ENCODE results near the gene BEGAIN.

BEGAIN gene

GRCh38 chr14:100543471-100544455 lies 43.5 kb downstream of the BEGAIN start:
- H3K4me3 ChIP-seq (ENCODE audit: low read length) = no peak overlapping the region
- H3K9me3 ChIP-seq (ENCODE audit: control insufficient read depth, insufficient read depth, low read length) = no peaks in the 10 kb centered on the region
- H3K9me2 ChIP-seq (replicated peaks; ENCODE audit: control insufficient read depth, low read length) = no peaks in the 10 kb centered on the region
- peaks cover 33% of the 10 kb centered on the region for H3K4me1 ChIP-seq (ENCODE audit: control insufficient read depth, low read length)
- H3K4me2 ChIP-seq (ENCODE audit: low read length) = no peak overlapping the region
- H3K27me3 ChIP-seq (ENCODE audit: control insufficient read depth, low read length) = no peaks in the 10 kb centered on the region
- no peak overlapping the region for H3K27ac ChIP-seq (ENCODE audit: low read depth, low read length)
- no peaks in the 10 kb centered on the region for H3K36me3 ChIP-seq (ENCODE audit: control insufficient read depth, low read length)
- 0 out of 2 replicates have a peak, but pooled peaks cover 5% of the 10 kb centered on the region for H3F3A ChIP-seq (ENCODE audit: control insufficient read depth, insufficient read depth)
- no peaks in the 10 kb centered on the region for H4K20me1 ChIP-seq (ENCODE audit: control insufficient read depth, insufficient read depth, low read depth, low read length)
- no peak for TF ChIP-seq EZH2phosphoT487 (IDR thresholded peaks at IDR 0.05; ENCODE audit: borderline replicate concordance, low read length)
- TF ChIP-seq, protein P1, sequence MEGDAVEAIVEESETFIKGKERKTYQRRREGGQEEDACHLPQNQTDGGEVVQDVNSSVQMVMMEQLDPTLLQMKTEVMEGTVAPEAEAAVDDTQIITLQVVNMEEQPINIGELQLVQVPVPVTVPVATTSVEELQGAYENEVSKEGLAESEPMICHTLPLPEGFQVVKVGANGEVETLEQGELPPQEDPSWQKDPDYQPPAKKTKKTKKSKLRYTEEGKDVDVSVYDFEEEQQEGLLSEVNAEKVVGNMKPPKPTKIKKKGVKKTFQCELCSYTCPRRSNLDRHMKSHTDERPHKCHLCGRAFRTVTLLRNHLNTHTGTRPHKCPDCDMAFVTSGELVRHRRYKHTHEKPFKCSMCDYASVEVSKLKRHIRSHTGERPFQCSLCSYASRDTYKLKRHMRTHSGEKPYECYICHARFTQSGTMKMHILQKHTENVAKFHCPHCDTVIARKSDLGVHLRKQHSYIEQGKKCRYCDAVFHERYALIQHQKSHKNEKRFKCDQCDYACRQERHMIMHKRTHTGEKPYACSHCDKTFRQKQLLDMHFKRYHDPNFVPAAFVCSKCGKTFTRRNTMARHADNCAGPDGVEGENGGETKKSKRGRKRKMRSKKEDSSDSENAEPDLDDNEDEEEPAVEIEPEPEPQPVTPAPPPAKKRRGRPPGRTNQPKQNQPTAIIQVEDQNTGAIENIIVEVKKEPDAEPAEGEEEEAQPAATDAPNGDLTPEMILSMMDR (IDR thresholded peaks at IDR 0.05; ENCODE audit: low read depth, low read length, poor library complexity, severe bottlenecking) = no peak
- H3K79me2 ChIP-seq (ENCODE audit: control insufficient read depth, low read length) = no peaks in the 10 kb centered on the region

DNA sequence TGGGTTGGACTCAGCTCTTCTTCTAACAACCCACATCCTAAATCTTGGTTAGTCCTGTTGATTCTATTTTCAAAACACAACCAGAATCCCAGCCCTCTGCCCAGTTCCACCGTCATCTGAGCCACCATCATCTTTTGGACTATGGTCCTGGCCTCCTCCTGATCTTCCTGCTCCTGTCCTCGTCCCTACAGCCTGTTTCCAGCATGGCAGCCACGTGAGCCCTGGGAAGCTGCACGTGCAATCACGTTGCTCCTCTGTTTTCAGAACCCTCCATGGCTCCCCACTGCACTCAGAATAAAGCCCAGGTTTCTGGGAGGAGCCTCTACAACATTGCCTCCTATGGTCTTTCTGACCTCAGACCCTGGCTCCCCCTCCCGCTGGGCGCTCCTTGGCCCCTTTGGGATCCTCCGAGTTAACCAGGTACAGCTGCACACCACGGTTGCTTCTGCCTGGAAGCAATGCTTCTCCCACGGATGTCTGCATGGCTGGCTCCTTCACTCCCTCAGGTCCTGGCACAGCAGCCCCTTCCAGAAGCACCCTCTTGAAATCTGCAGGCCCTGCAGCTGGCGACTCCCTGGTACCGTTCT lies 44.5 kb downstream of the BEGAIN start:
- no peak overlapping the region for H3K4me3 ChIP-seq (ENCODE audit: low read length)
- H3K4me1 ChIP-seq (ENCODE audit: control insufficient read depth, low read length) = peaks cover 25% of the 10 kb centered on the region
- TF ChIP-seq, protein P1 (IDR thresholded peaks at IDR 0.05; ENCODE audit: low read depth, low read length, poor library complexity, severe bottlenecking) = no peak
- no peak for TF ChIP-seq EZH2phosphoT487 (IDR thresholded peaks at IDR 0.05; ENCODE audit: borderline replicate concordance, low read length)
- no peaks in the 10 kb centered on the region for H3K79me2 ChIP-seq (ENCODE audit: control insufficient read depth, low read length)
- H4K20me1 ChIP-seq (ENCODE audit: control insufficient read depth, insufficient read depth, low read depth, low read length) = no peaks in the 10 kb centered on the region
- no peaks in the 10 kb centered on the region for H3K9me2 ChIP-seq (replicated peaks; ENCODE audit: control insufficient read depth, low read length)
- H3K36me3 ChIP-seq (ENCODE audit: control insufficient read depth, low read length) = no peaks in the 10 kb centered on the region
- no peaks in the 10 kb centered on the region for H3K27me3 ChIP-seq (ENCODE audit: control insufficient read depth, low read length)
- no peak overlapping the region for H3K4me2 ChIP-seq (ENCODE audit: low read length)
- 0 out of 2 replicates have a peak, but pooled peaks cover 5% of the 10 kb centered on the region for H3F3A ChIP-seq (ENCODE audit: control insufficient read depth, insufficient read depth)
- no peak overlapping the region for H3K27ac ChIP-seq (ENCODE audit: low read depth, low read length)
- H3K9me3 ChIP-seq (ENCODE audit: control insufficient read depth, insufficient read depth, low read length) = no peaks in the 10 kb centered on the region

GRCh38 chr14:100541621-100542560 lies 45.3 kb downstream of the BEGAIN start:
- no peaks in the 10 kb centered on the region for H3K79me2 ChIP-seq (ENCODE audit: control insufficient read depth, low read length)
- H3K27me3 ChIP-seq (ENCODE audit: control insufficient read depth, low read length) = no peaks in the 10 kb centered on the region
- no peaks in the 10 kb centered on the region for H3K9me2 ChIP-seq (replicated peaks; ENCODE audit: control insufficient read depth, low read length)
- H3K4me2 ChIP-seq (ENCODE audit: low read length) = no peak overlapping the region
- no peaks in the 10 kb centered on the region for H4K20me1 ChIP-seq (ENCODE audit: control insufficient read depth, insufficient read depth, low read depth, low read length)
- TF ChIP-seq, protein P1 (IDR thresholded peaks at IDR 0.05; ENCODE audit: low read depth, low read length, poor library complexity, severe bottlenecking) = no peak
- TF ChIP-seq EZH2phosphoT487 (IDR thresholded peaks at IDR 0.05; ENCODE audit: borderline replicate concordance, low read length) = no peak
- H3K36me3 ChIP-seq (ENCODE audit: control insufficient read depth, low read length) = no peaks in the 10 kb centered on the region
- no peak overlapping the region for H3K4me3 ChIP-seq (ENCODE audit: low read length)
- H3F3A ChIP-seq (ENCODE audit: control insufficient read depth, insufficient read depth) = 0 out of 2 replicates have a peak, but pooled peaks cover 5% of the 10 kb centered on the region
- H3K27ac ChIP-seq (ENCODE audit: low read depth, low read length) = no peak overlapping the region
- H3K4me1 ChIP-seq (ENCODE audit: control insufficient read depth, low read length) = peaks cover 17% of the 10 kb centered on the region
- no peaks in the 10 kb centered on the region for H3K9me3 ChIP-seq (ENCODE audit: control insufficient read depth, insufficient read depth, low read length)

Measured in DOHH2 (cell line).